Gastroesophageal sphincter (tissue), 3 donors: Measurements from ENCODE around the gene RBBP6.

Experiments
- POLR2AphosphoS5 ChIP-seq: sonication (generic); formaldehyde crosslinking; IDR thresholded peaks from one replicate; pipeline ENCODE4 v1.6.1; 2017; ENCODE audit warnings: antibody characterized with exemption
- TF ChIP-seq, protein P1 (sequence below), 4 experiments: fragments of 200-600 bp in 2 of 4; fragments of 450-650 bp in 2 of 4; sonication (generic) in 1 of 4; IDR thresholded peaks; one replicate each; pipeline ENCODE4 v1.5.1; 2017 to 2019; ENCODE audit warnings: antibody characterized with exemption in 4 of 4, mild to moderate bottlenecking in 2 of 4, moderate library complexity in 2 of 4

DNA sequence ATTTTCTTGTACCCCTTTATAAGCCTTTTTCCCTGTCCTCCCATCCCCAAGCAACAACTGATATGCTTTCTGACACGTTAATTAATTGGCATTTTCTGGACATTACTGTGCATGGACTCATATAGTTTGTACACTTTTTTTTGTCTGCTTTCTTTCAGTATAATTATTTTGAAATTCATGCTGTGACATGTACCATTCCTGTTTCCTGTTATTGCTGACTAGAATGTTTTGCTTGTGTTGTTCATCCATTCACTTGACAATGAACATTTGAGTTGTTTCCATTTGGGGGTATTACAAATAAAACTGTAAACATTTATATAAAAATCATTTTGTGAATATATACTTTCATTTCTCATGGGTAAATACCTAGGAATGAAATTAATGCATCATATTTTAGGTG is 50.6 kb downstream of the RBBP6 start:
- TF ChIP-seq, protein P1, sequence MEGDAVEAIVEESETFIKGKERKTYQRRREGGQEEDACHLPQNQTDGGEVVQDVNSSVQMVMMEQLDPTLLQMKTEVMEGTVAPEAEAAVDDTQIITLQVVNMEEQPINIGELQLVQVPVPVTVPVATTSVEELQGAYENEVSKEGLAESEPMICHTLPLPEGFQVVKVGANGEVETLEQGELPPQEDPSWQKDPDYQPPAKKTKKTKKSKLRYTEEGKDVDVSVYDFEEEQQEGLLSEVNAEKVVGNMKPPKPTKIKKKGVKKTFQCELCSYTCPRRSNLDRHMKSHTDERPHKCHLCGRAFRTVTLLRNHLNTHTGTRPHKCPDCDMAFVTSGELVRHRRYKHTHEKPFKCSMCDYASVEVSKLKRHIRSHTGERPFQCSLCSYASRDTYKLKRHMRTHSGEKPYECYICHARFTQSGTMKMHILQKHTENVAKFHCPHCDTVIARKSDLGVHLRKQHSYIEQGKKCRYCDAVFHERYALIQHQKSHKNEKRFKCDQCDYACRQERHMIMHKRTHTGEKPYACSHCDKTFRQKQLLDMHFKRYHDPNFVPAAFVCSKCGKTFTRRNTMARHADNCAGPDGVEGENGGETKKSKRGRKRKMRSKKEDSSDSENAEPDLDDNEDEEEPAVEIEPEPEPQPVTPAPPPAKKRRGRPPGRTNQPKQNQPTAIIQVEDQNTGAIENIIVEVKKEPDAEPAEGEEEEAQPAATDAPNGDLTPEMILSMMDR (IDR thresholded peaks at IDR 0.05): no peak
- no peak for TF ChIP-seq POLR2AphosphoS5
